ENCODE measurements around the gene DYRK1A.

The DYRK1A gene

GRCh38 chr21:37366482-37367316 lies at the start of gene DYRK1A:
Gene DYRK1A, plus strand, starts transcription at chr21:37366773. Its CDS starts 53,602 bp downstream, at chr21:37420375.
- ATAC-seq = peak; percentile 86
- TF ChIP-seq ZFP3 (CRISPR knock-in tag; IDR thresholded peaks at IDR 0.05) (no peak), ARNTL (CRISPR knock-in tag; IDR thresholded peaks at IDR 0.05; ENCODE audit: borderline replicate concordance, low read depth) (no peak), CSDC2 (CRISPR knock-in tag; IDR thresholded peaks at IDR 0.05) (no peak), ZFP30 (CRISPR knock-in tag; IDR thresholded peaks at IDR 0.05) (no peak), TCF4 (CRISPR knock-in tag; IDR thresholded peaks at IDR 0.05; ENCODE audit: borderline replicate concordance) (no peak), TSHZ2 (CRISPR knock-in tag; IDR thresholded peaks at IDR 0.05) (no peak), ZC3H10 (CRISPR knock-in tag; IDR thresholded peaks at IDR 0.05) (no peak), ZNF70 (CRISPR knock-in tag; IDR thresholded peaks at IDR 0.05) (no peak), GLIS3 (CRISPR knock-in tag; IDR thresholded peaks at IDR 0.05) (no peak; the same call in 1 of the 2 replicates), OSR1 (CRISPR knock-in tag; IDR thresholded peaks at IDR 0.05) (no peak), ESRRG (CRISPR knock-in tag; IDR thresholded peaks at IDR 0.05) (no peak), RARB (CRISPR knock-in tag; IDR thresholded peaks at IDR 0.05) (no peak)
- TF ChIP-seq, protein P1, sequence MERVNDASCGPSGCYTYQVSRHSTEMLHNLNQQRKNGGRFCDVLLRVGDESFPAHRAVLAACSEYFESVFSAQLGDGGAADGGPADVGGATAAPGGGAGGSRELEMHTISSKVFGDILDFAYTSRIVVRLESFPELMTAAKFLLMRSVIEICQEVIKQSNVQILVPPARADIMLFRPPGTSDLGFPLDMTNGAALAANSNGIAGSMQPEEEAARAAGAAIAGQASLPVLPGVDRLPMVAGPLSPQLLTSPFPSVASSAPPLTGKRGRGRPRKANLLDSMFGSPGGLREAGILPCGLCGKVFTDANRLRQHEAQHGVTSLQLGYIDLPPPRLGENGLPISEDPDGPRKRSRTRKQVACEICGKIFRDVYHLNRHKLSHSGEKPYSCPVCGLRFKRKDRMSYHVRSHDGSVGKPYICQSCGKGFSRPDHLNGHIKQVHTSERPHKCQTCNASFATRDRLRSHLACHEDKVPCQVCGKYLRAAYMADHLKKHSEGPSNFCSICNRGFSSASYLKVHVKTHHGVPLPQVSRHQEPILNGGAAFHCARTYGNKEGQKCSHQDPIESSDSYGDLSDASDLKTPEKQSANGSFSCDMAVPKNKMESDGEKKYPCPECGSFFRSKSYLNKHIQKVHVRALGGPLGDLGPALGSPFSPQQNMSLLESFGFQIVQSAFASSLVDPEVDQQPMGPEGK (CRISPR knock-in tag; IDR thresholded peaks at IDR 0.05; ENCODE audit: borderline replicate concordance) = no peak
- TF ChIP-seq, protein P2, sequence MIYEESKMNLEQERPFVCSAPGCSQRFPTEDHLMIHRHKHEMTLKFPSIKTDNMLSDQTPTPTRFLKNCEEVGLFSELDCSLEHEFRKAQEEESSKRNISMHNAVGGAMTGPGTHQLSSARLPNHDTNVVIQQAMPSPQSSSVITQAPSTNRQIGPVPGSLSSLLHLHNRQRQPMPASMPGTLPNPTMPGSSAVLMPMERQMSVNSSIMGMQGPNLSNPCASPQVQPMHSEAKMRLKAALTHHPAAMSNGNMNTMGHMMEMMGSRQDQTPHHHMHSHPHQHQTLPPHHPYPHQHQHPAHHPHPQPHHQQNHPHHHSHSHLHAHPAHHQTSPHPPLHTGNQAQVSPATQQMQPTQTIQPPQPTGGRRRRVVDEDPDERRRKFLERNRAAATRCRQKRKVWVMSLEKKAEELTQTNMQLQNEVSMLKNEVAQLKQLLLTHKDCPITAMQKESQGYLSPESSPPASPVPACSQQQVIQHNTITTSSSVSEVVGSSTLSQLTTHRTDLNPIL (CRISPR knock-in tag; IDR thresholded peaks at IDR 0.05; ENCODE audit: low read depth) = no peak

DNA sequence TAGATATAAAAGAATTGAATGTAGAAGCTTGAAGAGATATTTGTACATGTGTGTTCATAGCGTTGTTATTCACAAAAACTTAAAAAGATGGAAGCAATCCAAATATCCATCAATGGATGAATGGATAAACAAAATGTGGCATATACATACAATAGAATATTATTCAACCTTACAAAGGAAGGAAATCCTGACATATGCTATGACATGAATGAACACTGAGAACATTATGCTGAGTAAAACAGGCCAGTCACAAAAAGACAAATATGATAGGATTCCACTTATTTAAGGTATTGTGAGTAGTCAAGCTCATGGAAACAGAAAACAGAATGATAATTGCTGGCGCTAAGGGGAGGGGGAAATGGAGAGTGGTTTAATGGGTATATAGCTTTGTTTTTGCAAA lies 47.0 kb upstream of the DYRK1A start:
- ATAC-seq = no peak
- TF ChIP-seq, protein P1 (CRISPR knock-in tag; IDR thresholded peaks at IDR 0.05; ENCODE audit: borderline replicate concordance) = no peak
- TF ChIP-seq RARB (CRISPR knock-in tag; IDR thresholded peaks at IDR 0.05) = no peak
- no peak for TF ChIP-seq ZFP3 (CRISPR knock-in tag; IDR thresholded peaks at IDR 0.05)
- no peak for TF ChIP-seq CSRNP3 (CRISPR knock-in tag; IDR thresholded peaks at IDR 0.05)
- TF ChIP-seq TOX (CRISPR knock-in tag; IDR thresholded peaks at IDR 0.05; ENCODE audit: borderline replicate concordance) = no peak
- TF ChIP-seq ESRRG (CRISPR knock-in tag; IDR thresholded peaks at IDR 0.05) = no peak
- no peak for TF ChIP-seq ZNF70 (CRISPR knock-in tag; IDR thresholded peaks at IDR 0.05)
- TF ChIP-seq PPARA (CRISPR knock-in tag; IDR thresholded peaks at IDR 0.05; ENCODE audit: borderline replicate concordance) = no peak
- no peak for TF ChIP-seq SNAI2 (CRISPR knock-in tag; IDR thresholded peaks at IDR 0.05)
- TF ChIP-seq ZNF565 (CRISPR knock-in tag; conservative IDR thresholded peaks at IDR 0.05; ENCODE audit: low read depth) = no peak
- TF ChIP-seq BACH2 (CRISPR knock-in tag; IDR thresholded peaks at IDR 0.05; ENCODE audit: borderline replicate concordance) = no peak
- no peak for TF ChIP-seq ISL1 (CRISPR knock-in tag; IDR thresholded peaks at IDR 0.05)
- no peak for TF ChIP-seq GLIS3 (CRISPR knock-in tag; IDR thresholded peaks at IDR 0.05)
